Keratinocyte (primary cell): ENCODE measurements around the gene SLC39A10. TPM values are rescaled to one million over a fixed set of nuclear protein-coding genes. Genes with fewer than 3 reads are reported as not detected.

Source experiments
- DNase-seq: peaks from one replicate; pipeline ENCODE4 v3.0.0-alpha.2; 2011; ENCODE audit warnings: low read depth, missing footprints, low spot score
- FAIRE-seq: peaks from 2 replicates; lab custom pipeline; 2011; peaks lifted over from hg19 to GRCh38; lab: Jason Lieb, UNC
- H2AFZ ChIP-seq: 2 replicates; pipeline ENCODE4 v1.6.0; 2012; ENCODE audit warnings: low read length, control low read depth, inconsistent platforms; ENCODE audit not compliant: control insufficient read depth
- H3K27ac ChIP-seq: 2 replicates; pipeline ENCODE4 v1.5.1; 2011; ENCODE audit warnings: low read length; ENCODE audit not compliant: control insufficient read depth, insufficient read depth
- H3K27me3 ChIP-seq: 3 replicates; pipeline ENCODE4 v1.6.0; 2011; ENCODE audit warnings: low read length; ENCODE audit not compliant: control insufficient read depth, insufficient read depth; ENCODE audit errors: extremely low read depth
- H3K36me3 ChIP-seq, 2 experiments: 2 replicates in 1 of 2; 3 replicates in 1 of 2; pipeline ENCODE4 v1.5.1; 2011; ENCODE audit warnings: low read length in 2 of 2, mild to moderate bottlenecking in 1 of 2; ENCODE audit not compliant: control insufficient read depth in 2 of 2, insufficient read depth in 2 of 2; ENCODE audit errors: extremely low read depth in 1 of 2
- H3K4me1 ChIP-seq: 3 replicates; pipeline ENCODE4 v1.5.1; 2011; ENCODE audit warnings: low read length; ENCODE audit not compliant: control insufficient read depth, insufficient read depth; ENCODE audit errors: extremely low read depth
- H3K4me2 ChIP-seq: 3 replicates; pipeline ENCODE4 v1.6.0; 2011; ENCODE audit warnings: low read depth, low read length; ENCODE audit not compliant: control insufficient read depth, insufficient read depth; ENCODE audit errors: extremely low read depth
- H3K4me3 ChIP-seq, 3 experiments: fragments of 200-600 bp in 1 of 3; sonication (generic) in 1 of 3; 2 replicates in 2 of 3; 3 replicates in 1 of 3; pipeline ENCODE4 v1.5.1; 2011 to 2016; ENCODE audit warnings: low read length in 3 of 3, mild to moderate bottlenecking in 3 of 3, control low read depth in 2 of 3, inconsistent platforms in 1 of 3, low read depth in 1 of 3, mixed read lengths in 1 of 3, mixed run types in 1 of 3, moderate library complexity in 1 of 3; ENCODE audit not compliant: control insufficient read depth in 2 of 3, insufficient read depth in 2 of 3; ENCODE audit errors: extremely low read depth in 1 of 3
- H3K79me2 ChIP-seq: 2 replicates; pipeline ENCODE4 v1.6.0; 2012; ENCODE audit warnings: low read length; ENCODE audit not compliant: control insufficient read depth, insufficient read depth
- H3K9ac ChIP-seq: 3 replicates; pipeline ENCODE4 v1.6.0; 2011; ENCODE audit warnings: low read length; ENCODE audit not compliant: control insufficient read depth, insufficient read depth; ENCODE audit errors: extremely low read depth
- H3K9me1 ChIP-seq: 3 replicates; pipeline ENCODE4 v1.6.0; 2011; ENCODE audit warnings: low read length; ENCODE audit not compliant: control insufficient read depth, insufficient read depth; ENCODE audit errors: extremely low read depth
- H3K9me3 ChIP-seq: 2 replicates; pipeline ENCODE4 v1.5.1; 2012; ENCODE audit warnings: low read depth, low read length; ENCODE audit not compliant: control insufficient read depth
- H4K20me1 ChIP-seq: 3 replicates; pipeline ENCODE4 v1.6.0; 2011; ENCODE audit warnings: low read length; ENCODE audit not compliant: control insufficient read depth, insufficient read depth; ENCODE audit errors: extremely low read depth
- EZH2 ChIP-seq: IDR thresholded peaks from one replicate; pipeline ENCODE4 v1.6.1; 2012; ENCODE audit warnings: inconsistent platforms, mild to moderate bottlenecking, low read length, moderate library complexity
- dilution Hi-C: fragments of 300-500 bp; cut with MboI; formaldehyde crosslinking; loops from one replicate; pipeline ENCODE4 v1.7.0; 2020; ENCODE audit warnings: low sequenced_read_pairs; ENCODE audit not compliant: extremely low pct_ligation_motif_present
- polyA plus RNA-seq, 5 experiments: library from polyadenylated mRNA; depleted of rRNA in 3 of 5; stranded (reverse) in 3 of 5; stranded (forward) in 1 of 5; unstranded in 1 of 5; fragments of >200 nt; gene quantifications; 1 replicate in 1 of 5; 2 replicates in 3 of 5; 3 replicates in 1 of 5; pipeline versions ENCODE4 v1.2.1 to v1.2.3, GENCODE V29; 2011 to 2012; ENCODE audit warnings: missing spikeins in 2 of 5, low read depth in 1 of 5, low replicate concordance in 1 of 5
- TF ChIP-seq, protein P1 (sequence below), 3 experiments: IDR thresholded peaks in 1 of 3; conservative IDR thresholded peaks in 1 of 3; optimal IDR thresholded peaks in 1 of 3; 2 replicates in 2 of 3; 3 replicates in 1 of 3; pipeline versions ENCODE3 to v1.5.1; 2011; ENCODE audit warnings: low read length in 3 of 3, mild to moderate bottlenecking in 3 of 3, moderate library complexity in 2 of 3, control low read depth in 1 of 3, inconsistent platforms in 1 of 3; ENCODE audit not compliant: insufficient read depth in 2 of 3; ENCODE audit errors: extremely low read depth in 1 of 3

Gene SLC39A10
- polyA plus RNA-seq, 1 donor (not counting 4 experiments of a cell fraction or from before 2014, with no cell fraction given) = 19.4 TPM

DNA sequence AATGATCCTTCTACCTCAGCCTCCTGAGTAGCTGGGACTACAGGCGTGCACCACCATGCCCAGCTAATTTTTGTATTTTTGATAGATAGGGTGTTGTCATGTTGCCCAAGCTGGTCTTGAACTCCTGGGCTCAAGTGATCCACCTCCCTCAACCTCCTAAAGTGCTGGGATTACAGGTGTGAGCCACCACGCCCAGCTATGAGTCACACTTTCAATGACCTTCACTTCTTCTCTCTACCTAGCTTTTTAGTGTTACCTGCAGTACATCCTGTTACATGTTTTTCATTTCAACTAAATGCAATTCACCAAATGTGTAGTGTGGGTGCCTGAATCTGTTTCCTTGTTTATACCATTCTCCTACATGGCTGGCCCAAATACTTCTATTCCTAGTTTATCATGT is 64.0 kb downstream of the SLC39A10 start:
- H3K9me1 ChIP-seq = no peaks in the 10 kb centered on the region
- no peak overlapping the region for H3K4me2 ChIP-seq
- no peaks in the 10 kb centered on the region for H3K79me2 ChIP-seq
- no peak overlapping the region for H2AFZ ChIP-seq
- TF ChIP-seq EZH2 = no peak
- TF ChIP-seq, protein P1, sequence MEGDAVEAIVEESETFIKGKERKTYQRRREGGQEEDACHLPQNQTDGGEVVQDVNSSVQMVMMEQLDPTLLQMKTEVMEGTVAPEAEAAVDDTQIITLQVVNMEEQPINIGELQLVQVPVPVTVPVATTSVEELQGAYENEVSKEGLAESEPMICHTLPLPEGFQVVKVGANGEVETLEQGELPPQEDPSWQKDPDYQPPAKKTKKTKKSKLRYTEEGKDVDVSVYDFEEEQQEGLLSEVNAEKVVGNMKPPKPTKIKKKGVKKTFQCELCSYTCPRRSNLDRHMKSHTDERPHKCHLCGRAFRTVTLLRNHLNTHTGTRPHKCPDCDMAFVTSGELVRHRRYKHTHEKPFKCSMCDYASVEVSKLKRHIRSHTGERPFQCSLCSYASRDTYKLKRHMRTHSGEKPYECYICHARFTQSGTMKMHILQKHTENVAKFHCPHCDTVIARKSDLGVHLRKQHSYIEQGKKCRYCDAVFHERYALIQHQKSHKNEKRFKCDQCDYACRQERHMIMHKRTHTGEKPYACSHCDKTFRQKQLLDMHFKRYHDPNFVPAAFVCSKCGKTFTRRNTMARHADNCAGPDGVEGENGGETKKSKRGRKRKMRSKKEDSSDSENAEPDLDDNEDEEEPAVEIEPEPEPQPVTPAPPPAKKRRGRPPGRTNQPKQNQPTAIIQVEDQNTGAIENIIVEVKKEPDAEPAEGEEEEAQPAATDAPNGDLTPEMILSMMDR (optimal IDR thresholded peaks at IDR 0.05 in 1 of 3, IDR thresholded peaks at IDR 0.05 in 1 of 3, conservative IDR thresholded peaks at IDR 0.05 in 1 of 3; ENCODE audit: extremely low read depth in 1 of 3, insufficient read depth in 2 of 3, low read length in 3 of 3) = no peak
- H3K27ac ChIP-seq = no peak overlapping the region
- no peak overlapping the region for H3K9ac ChIP-seq
- FAIRE-seq (no peak), DNase-seq (no peak)
- H3K4me1 ChIP-seq = peaks cover 5% of the 10 kb centered on the region
- no peak overlapping the region for H3K4me3 ChIP-seq
- H3K27me3 ChIP-seq = no peaks in the 10 kb centered on the region
- H3K36me3 ChIP-seq = peaks cover 4 to 6% of the 10 kb centered on the region in 2 experiments
- dilution Hi-C loops = no loop called here
- H4K20me1 ChIP-seq = no peaks in the 10 kb centered on the region
- no peaks in the 10 kb centered on the region for H3K9me3 ChIP-seq

- FAIRE-seq = no peak
- H3K27ac ChIP-seq = no peak overlapping the region
- dilution Hi-C loops = no loop called here
- H3K9ac ChIP-seq = no peak overlapping the region
- H3K4me3 ChIP-seq = no peak overlapping the region
- no peak for TF ChIP-seq EZH2
- TF ChIP-seq, protein P1 (optimal IDR thresholded peaks at IDR 0.05 in 1 of 3, IDR thresholded peaks at IDR 0.05 in 1 of 3, conservative IDR thresholded peaks at IDR 0.05 in 1 of 3; ENCODE audit: extremely low read depth in 1 of 3, insufficient read depth in 2 of 3, low read length in 3 of 3) = no peak
- DNase-seq = no peak
- no peaks in the 10 kb centered on the region for H3K79me2 ChIP-seq
- H3K4me1 ChIP-seq = peaks cover 5% of the 10 kb centered on the region
- no peaks in the 10 kb centered on the region for H3K9me1 ChIP-seq
- no peaks in the 10 kb centered on the region for H3K27me3 ChIP-seq
- H4K20me1 ChIP-seq = no peaks in the 10 kb centered on the region
- no peak overlapping the region for H3K4me2 ChIP-seq
- peaks cover 0 to 3% of the 10 kb centered on the region in 2 experiments for H3K36me3 ChIP-seq
- H2AFZ ChIP-seq = no peak overlapping the region
- H3K9me3 ChIP-seq = no peaks in the 10 kb centered on the region
Measured at GRCh38 chr2:195722075-195722474, 65.0 kb downstream of the SLC39A10 start.
